ENCODE measurements around the gene PPM1K. TPM values are rescaled to one million over a fixed set of nuclear protein-coding genes. Genes with fewer than 3 reads are reported as not detected.

The PPM1K gene
- total and polyA plus RNA-seq, 2 donors (not counting 1 experiment from before 2014, with no cell fraction given) = 80.2 to 145 TPM

- Mint-ChIP-seq H3K9me3 (ENCODE audit: insufficient read depth) (no peaks in the 10 kb centered on the region), H3K27ac (peak overlapping the region; percentile 57), H3K4me3 (peak overlapping the region; percentile 40), H3K4me1 (peaks cover 84% of the 10 kb centered on the region), H3K27me3 (no peaks in the 10 kb centered on the region)
- peak overlapping the region in 1 of 5 experiments; percentile 2 for H3K4me3 ChIP-seq (ENCODE audit: control extremely low read depth in 1 of 5, extremely low read depth in 1 of 5, insufficient read depth in 1 of 5, low read depth in 2 of 5, low read length in 4 of 5)
- H3K9me3 ChIP-seq (ENCODE audit: control extremely low read depth in 1 of 3, control insufficient read depth in 2 of 3, insufficient read depth in 1 of 3, low read length in 2 of 3) = peaks cover 1 to 17% (median 14%) of the 10 kb centered on the region in 3 donors
- H3K9ac ChIP-seq (ENCODE audit: low read length) = no peak overlapping the region
- 88% methylated on average over 1 of the region's 3 CpGs for WGBS (ENCODE audit: insufficient coverage)
- peak overlapping the region in 1 of 2 donors; percentile 98 for H3K27ac ChIP-seq (ENCODE audit: low read length in 2 of 2)
- H3K36me3 ChIP-seq (replicated peaks in 1 of 2; ENCODE audit: control extremely low read depth in 1 of 2, control insufficient read depth in 1 of 2, extremely low read depth in 1 of 2, insufficient read depth in 2 of 2, low read length in 1 of 2) = peaks cover 3 to 24% of the 10 kb centered on the region in 2 experiments
- DNase-seq (no peak), ATAC-seq (ENCODE audit: low read depth) (no peak)
- H4K20me1 ChIP-seq (ENCODE audit: control insufficient read depth, insufficient read depth, low read length, poor library complexity, severe bottlenecking) = peaks cover 4% of the 10 kb centered on the region
- ChIA-PET CTCF (no interaction called here), POLR2A (no interaction called here)
- peak overlapping the region; percentile 85 for H3K4me2 ChIP-seq (replicated peaks; ENCODE audit: low read depth, low read length, poor library complexity, severe bottlenecking)
- no peak overlapping the region for H2AFZ ChIP-seq (ENCODE audit: insufficient read depth, low read depth, low read length, poor library complexity, severe bottlenecking)
- intact Hi-C loops (cut with micrococcal nuclease) = loop anchor here (5.0 kb wide), 1 partner anchor 35 kb away; no protein-coding TSS in a partner anchor
- H3K4me1 ChIP-seq (ENCODE audit: control insufficient read depth in 2 of 2, insufficient read depth in 2 of 2, low read length in 2 of 2) = peaks cover 80 to 87% of the 10 kb centered on the region in 2 donors
- peaks cover 81% of the 10 kb centered on the region for H3K79me2 ChIP-seq (ENCODE audit: control insufficient read depth, insufficient read depth, low read length)
- H3K27me3 ChIP-seq (replicated peaks in 1 of 4; ENCODE audit: control extremely low read depth in 1 of 4, control insufficient read depth in 3 of 4, insufficient read depth in 4 of 4, low read length in 3 of 4) = no peaks in the 10 kb centered on the region
- no peak for TF ChIP-seq CTCF (IDR thresholded peaks at IDR 0.05)
- TF ChIP-seq EZH2 (IDR thresholded peaks at IDR 0.05; ENCODE audit: borderline replicate concordance, insufficient read depth, low read depth, low read length, poor library complexity, severe bottlenecking) = no peak
Measured at GRCh38 chr4:88277711-88278225, 6.6 kb downstream of the PPM1K start.

Measured in B cell (primary cell).